Endodermal cell (in vitro differentiated cells): ENCODE results near the gene DPH5. TPM values are rescaled to one million over a fixed set of nuclear protein-coding genes. Genes with fewer than 3 reads are reported as not detected.

Experiments
- DNase-seq: peaks from one replicate; pipeline ENCODE4 v3.0.0-alpha.2; 2017
- H3K27ac ChIP-seq: 2 replicates; pipeline ENCODE4 v1.5.1; 2013; ENCODE audit warnings: mild to moderate bottlenecking, low read depth, low read length, moderate library complexity
- H3K27me3 ChIP-seq: 2 replicates; pipeline ENCODE4 v1.6.1; 2013; ENCODE audit warnings: mild to moderate bottlenecking, low read length, moderate library complexity; ENCODE audit not compliant: insufficient read depth, control insufficient read depth, poor library complexity, severe bottlenecking
- H3K36me3 ChIP-seq: 2 replicates; pipeline ENCODE4 v1.7.0; 2013; ENCODE audit warnings: mild to moderate bottlenecking, low read length, moderate library complexity; ENCODE audit not compliant: control insufficient read depth, insufficient read depth
- H3K4me1 ChIP-seq: one replicate; pipeline ENCODE4 v1.7.0; 2013; ENCODE audit warnings: low read length; ENCODE audit not compliant: control insufficient read depth, insufficient read depth
- H3K4me3 ChIP-seq: 2 replicates; pipeline ENCODE4 v1.5.1; 2013; ENCODE audit warnings: mild to moderate bottlenecking, low read length, moderate library complexity
- H3K9ac ChIP-seq: 2 replicates; pipeline ENCODE4 v1.6.1; 2013; ENCODE audit warnings: mild to moderate bottlenecking, low read length, moderate library complexity; ENCODE audit not compliant: poor library complexity, severe bottlenecking; ENCODE audit errors: extremely low read depth
- H3K9me3 ChIP-seq: 2 replicates; pipeline ENCODE4 v1.6.1; 2013; ENCODE audit warnings: mild to moderate bottlenecking, low read length, moderate library complexity; ENCODE audit not compliant: control insufficient read depth
- H3K27ac Mint-ChIP-seq: 2 replicates; pipeline ENCODE4 v1.8.0; 2020; ENCODE audit warnings: mixed read lengths
- H3K27me3 Mint-ChIP-seq: 2 replicates; pipeline ENCODE4 v1.8.0; 2021; ENCODE audit warnings: mild to moderate bottlenecking, mixed read lengths; ENCODE audit not compliant: insufficient read depth
- H3K36me3 Mint-ChIP-seq: 2 replicates; pipeline ENCODE4 v1.8.0; 2020; ENCODE audit warnings: low read depth, mixed read lengths
- H3K4me1 Mint-ChIP-seq: 2 replicates; pipeline ENCODE4 v1.8.0; 2020; ENCODE audit warnings: mixed read lengths
- H3K4me3 Mint-ChIP-seq: 2 replicates; pipeline ENCODE4 v1.8.0; 2020; ENCODE audit warnings: mild to moderate bottlenecking, moderate library complexity, mixed read lengths
- H3K9me3 Mint-ChIP-seq: 2 replicates; pipeline ENCODE4 v1.8.0; 2020; ENCODE audit warnings: mild to moderate bottlenecking, mixed read lengths
- WGBS, 2 experiments: methylation state at CpG; one replicate each; pipeline versions ENCODE4 v1.1.5 to v1.1.7; 2013; ENCODE audit warnings: missing lambda C conversion rate in 2 of 2, mixed read lengths in 1 of 2; ENCODE audit not compliant: insufficient coverage in 1 of 2, insufficient read length in 1 of 2; 5-methylcytosine and 5-hydroxymethylcytosine counted together
- total RNA-seq, 2 donors: library from RNA; stranded (reverse); fragmentation: NEBNext Ultra II Directional in 1 of 2; extraction: Animal tissue kit (Norgen Biotek cat#: 25700) in 1 of 2; gene quantifications; 2 replicates in 1 of 2; 3 replicates in 1 of 2; pipeline ENCODE4 v1.2.1, GENCODE V29; 2021
- TF ChIP-seq, protein P1 (sequence below): fragments of 200-600 bp; sonication (generic); conservative IDR thresholded peaks from 2 replicates; pipeline ENCODE4 v1.5.0; 2021; ENCODE audit warnings: antibody characterized with exemption, mild to moderate bottlenecking

Gene DPH5
- total RNA-seq, 2 donors from 2014 or later: 38.7 to 40.4 TPM

- Mint-ChIP-seq H3K36me3 (peaks cover 28% of the 10 kb centered on the region), H3K4me1 (peaks cover 15% of the 10 kb centered on the region), H3K4me3 (no peak overlapping the region), H3K27me3 (no peaks in the 10 kb centered on the region), H3K9me3 (no peaks in the 10 kb centered on the region), H3K27ac (no peak overlapping the region)
- WGBS, 2 experiments: 93 to 100% methylated on average over 2 of the region's 2 CpGs
- TF ChIP-seq, protein P1, sequence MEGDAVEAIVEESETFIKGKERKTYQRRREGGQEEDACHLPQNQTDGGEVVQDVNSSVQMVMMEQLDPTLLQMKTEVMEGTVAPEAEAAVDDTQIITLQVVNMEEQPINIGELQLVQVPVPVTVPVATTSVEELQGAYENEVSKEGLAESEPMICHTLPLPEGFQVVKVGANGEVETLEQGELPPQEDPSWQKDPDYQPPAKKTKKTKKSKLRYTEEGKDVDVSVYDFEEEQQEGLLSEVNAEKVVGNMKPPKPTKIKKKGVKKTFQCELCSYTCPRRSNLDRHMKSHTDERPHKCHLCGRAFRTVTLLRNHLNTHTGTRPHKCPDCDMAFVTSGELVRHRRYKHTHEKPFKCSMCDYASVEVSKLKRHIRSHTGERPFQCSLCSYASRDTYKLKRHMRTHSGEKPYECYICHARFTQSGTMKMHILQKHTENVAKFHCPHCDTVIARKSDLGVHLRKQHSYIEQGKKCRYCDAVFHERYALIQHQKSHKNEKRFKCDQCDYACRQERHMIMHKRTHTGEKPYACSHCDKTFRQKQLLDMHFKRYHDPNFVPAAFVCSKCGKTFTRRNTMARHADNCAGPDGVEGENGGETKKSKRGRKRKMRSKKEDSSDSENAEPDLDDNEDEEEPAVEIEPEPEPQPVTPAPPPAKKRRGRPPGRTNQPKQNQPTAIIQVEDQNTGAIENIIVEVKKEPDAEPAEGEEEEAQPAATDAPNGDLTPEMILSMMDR: no peak
- no peak for DNase-seq
- Histone ChIP-seq H3K9ac (no peak overlapping the region), H3K9me3 (no peaks in the 10 kb centered on the region), H3K36me3 (peaks cover 41% of the 10 kb centered on the region), H3K4me3 (no peak overlapping the region), H3K27ac (no peak overlapping the region), H3K27me3 (no peaks in the 10 kb centered on the region), H3K4me1 (peaks cover 3% of the 10 kb centered on the region)
These were observed 56.3 kb downstream of the DPH5 start for GRCh38 chr1:100969327-100969726.

GRCh38 chr1:100968621-100969020 lies 57.0 kb downstream of the DPH5 start:
- no peak overlapping the region for H3K4me3 ChIP-seq
- H3K27me3 ChIP-seq: no peaks in the 10 kb centered on the region
- H3K4me1 Mint-ChIP-seq: peaks cover 15% of the 10 kb centered on the region
- H3K27ac Mint-ChIP-seq: no peak overlapping the region
- H3K27me3 Mint-ChIP-seq: no peaks in the 10 kb centered on the region
- no peak overlapping the region for H3K9ac ChIP-seq
- TF ChIP-seq, protein P1: no peak
- DNase-seq: no peak
- peaks cover 25% of the 10 kb centered on the region for H3K36me3 Mint-ChIP-seq
- no peaks in the 10 kb centered on the region for H3K9me3 Mint-ChIP-seq
- no peak overlapping the region for H3K4me3 Mint-ChIP-seq
- no peak overlapping the region for H3K27ac ChIP-seq
- H3K36me3 ChIP-seq: peaks cover 39% of the 10 kb centered on the region
- H3K4me1 ChIP-seq: peaks cover 3% of the 10 kb centered on the region
- H3K9me3 ChIP-seq: no peaks in the 10 kb centered on the region
- WGBS, 2 experiments: 86% methylated on average over 1 of the region's 1 CpG; no CpG with 5 or more reads in 1 of the 2 experiments

- H3K27ac ChIP-seq: no peak overlapping the region
- peaks cover 32% of the 10 kb centered on the region for H3K36me3 ChIP-seq
- Mint-ChIP-seq H3K27me3 (no peaks in the 10 kb centered on the region), H3K4me3 (no peak overlapping the region), H3K27ac (no peak overlapping the region), H3K9me3 (no peaks in the 10 kb centered on the region), H3K36me3 (peaks cover 17% of the 10 kb centered on the region), H3K4me1 (peaks cover 2% of the 10 kb centered on the region)
- WGBS, 2 experiments: 100% methylated on average over 1 of the region's 1 CpG
- no peaks in the 10 kb centered on the region for H3K9me3 ChIP-seq
- no peaks in the 10 kb centered on the region for H3K27me3 ChIP-seq
- TF ChIP-seq, protein P1: no peak
- H3K4me3 ChIP-seq: no peak overlapping the region
- H3K4me1 ChIP-seq: no peaks in the 10 kb centered on the region
- DNase-seq: no peak
- H3K9ac ChIP-seq: no peak overlapping the region
These were observed 65.5 kb downstream of the DPH5 start for GRCh38 chr1:100960098-100960497.
